ENCODE results near the gene RNF223. TPM values are rescaled to one million over a fixed set of nuclear protein-coding genes. Genes with fewer than 3 reads are reported as not detected.
"Not testable (repeated sequence)": the region's sequence is repeated elsewhere in the genome, so short reads cannot be mapped to it uniquely, and the experiment has no call there.

Gene RNF223
- total RNA-seq, 1 donor from 2014 or later: not detected

- DNase-seq (ENCODE audit: low read depth): no peak
Measured at GRCh38 chr1:1109743-1110142, 35.6 kb upstream of the RNF223 start.

GRCh38 chr1:1106510-1107221, 32.6 kb upstream of the RNF223 start:
- DNase-seq (ENCODE audit: low read depth): no peak

GRCh38 chr1:1104152-1104551, 30.0 kb upstream of the RNF223 start:
- DNase-seq (ENCODE audit: low read depth): not testable (repeated sequence)

- no peak for DNase-seq (ENCODE audit: low read depth)
Measured at GRCh38 chr1:1101503-1101902, 27.4 kb upstream of the RNF223 start.

- no peak for DNase-seq (ENCODE audit: low read depth)
Measured at GRCh38 chr1:1100296-1100695, 26.2 kb upstream of the RNF223 start.

- no peak for DNase-seq (ENCODE audit: low read depth)
Measured at GRCh38 chr1:1099506-1100183, 25.5 kb upstream of the RNF223 start.

GRCh38 chr1:1098681-1099421, 24.7 kb upstream of the RNF223 start:
- DNase-seq (ENCODE audit: low read depth): no peak

GRCh38 chr1:1096136-1096535, 22.0 kb upstream of the RNF223 start:
- DNase-seq (ENCODE audit: low read depth): not testable (repeated sequence)

GRCh38 chr1:1094981-1095380, 20.9 kb upstream of the RNF223 start:
- no peak for DNase-seq (ENCODE audit: low read depth)

- no peak for DNase-seq (ENCODE audit: low read depth)
Measured at GRCh38 chr1:1093610-1093943, 19.5 kb upstream of the RNF223 start.

GRCh38 chr1:1092894-1093609, 18.9 kb upstream of the RNF223 start:
- no peak for DNase-seq (ENCODE audit: low read depth)

- DNase-seq (ENCODE audit: low read depth): no peak
Measured at GRCh38 chr1:1092149-1092855, 18.2 kb upstream of the RNF223 start.

GRCh38 chr1:1091344-1092148, 17.4 kb upstream of the RNF223 start:
- no peak for DNase-seq (ENCODE audit: low read depth)

- no peak for DNase-seq (ENCODE audit: low read depth)
Measured at GRCh38 chr1:1090424-1091343, 16.6 kb upstream of the RNF223 start.

- no peak for DNase-seq (ENCODE audit: low read depth)
Measured at GRCh38 chr1:1089731-1090423, 15.8 kb upstream of the RNF223 start.

- no peak for DNase-seq (ENCODE audit: low read depth)
Measured at GRCh38 chr1:1088801-1089680, 14.9 kb upstream of the RNF223 start.

- DNase-seq (ENCODE audit: low read depth): no peak
Measured at GRCh38 chr1:1088029-1088800, 14.1 kb upstream of the RNF223 start.

All from renal cortical epithelial cell (primary cell).